Breast epithelium (tissue), 3 donors: ENCODE results near the gene CFAP251.

Source experiments
- CTCF ChIP-seq, 3 donors: fragments of 450-650 bp; IDR thresholded peaks; one replicate each; pipeline ENCODE4 v1.5.1; 2016 to 2017; ENCODE audit warnings: antibody characterized with exemption in 3 of 3, mild to moderate bottlenecking in 3 of 3, moderate library complexity in 3 of 3
- POLR2A ChIP-seq: fragments of 450-650 bp; IDR thresholded peaks from one replicate; pipeline ENCODE4 v1.6.1; 2016; ENCODE audit warnings: antibody characterized with exemption, mild to moderate bottlenecking, moderate library complexity
- POLR2AphosphoS5 ChIP-seq, 3 donors: sonication (generic); formaldehyde crosslinking; IDR thresholded peaks; one replicate each; pipeline ENCODE4 v1.6.1; 2017; ENCODE audit warnings: antibody characterized with exemption in 3 of 3

- TF ChIP-seq CTCF (IDR thresholded peaks at IDR 0.05) (no peak), POLR2A (no peak), POLR2AphosphoS5 (IDR thresholded peaks at IDR 0.05) (no peak)
Measured at GRCh38 chr12:122036153-122036552, 117.8 kb downstream of the CFAP251 start.
